Peyer's patch (tissue), 4 donors: ENCODE data around the gene LSM12. TPM values are rescaled to one million over a fixed set of nuclear protein-coding genes. Genes with fewer than 3 reads are reported as not detected.
"Not testable (repeated sequence)": the region's sequence is repeated elsewhere in the genome, so short reads cannot be mapped to it uniquely, and the experiment has no call there.

Experiments
- DNase-seq, 3 donors: peaks; one replicate each; pipeline ENCODE4 v3.0.0-alpha.2; 2017 to 2019
- H3K27ac ChIP-seq, 4 donors: fragments of 200-600 bp; sonication (generic); one replicate each; pipeline ENCODE4 v1.5.1; 2016 to 2019
- H3K27me3 ChIP-seq, 2 donors: fragments of 200-600 bp; sonication (generic); one replicate each; pipeline ENCODE4 v1.5.1; 2019
- H3K36me3 ChIP-seq, 3 donors: fragments of 200-600 bp; sonication (generic); one replicate each; pipeline ENCODE4 v1.5.1; 2016 to 2019
- H3K4me1 ChIP-seq, 4 donors: fragments of 200-600 bp; sonication (generic); one replicate each; pipeline ENCODE4 v1.5.1; 2016 to 2019
- H3K4me3 ChIP-seq, 4 donors: fragments of 200-600 bp; sonication (generic); 1 replicate in 3 of 4; 2 replicates in 1 of 4; pipeline ENCODE4 v1.5.1; 2016 to 2019; ENCODE audit warnings: mild to moderate bottlenecking in 1 of 4
- H3K9me3 ChIP-seq, 4 donors: fragments of 200-600 bp; sonication (generic); one replicate each; pipeline ENCODE4 v1.5.1; 2016 to 2019; ENCODE audit warnings: mild to moderate bottlenecking in 1 of 4
- POLR2A ChIP-seq, 2 donors: fragments of 450-650 bp; IDR thresholded peaks; one replicate each; pipeline ENCODE4 v1.5.1; 2017; ENCODE audit warnings: antibody characterized with exemption in 2 of 2, mild to moderate bottlenecking in 2 of 2, moderate library complexity in 2 of 2
- total RNA-seq, 4 donors: library from RNA; depleted of rRNA; stranded (reverse); fragments of >200 nt; gene quantifications; one replicate each; pipeline ENCODE4 v1.1.0, GENCODE V29; 2016
- TF ChIP-seq, protein P1 (sequence below), 6 experiments: fragments of 450-650 bp in 4 of 6; fragments of 200-600 bp in 2 of 6; sonication (generic) in 1 of 6; IDR thresholded peaks; one replicate each; pipeline ENCODE4 v1.5.1; 2017 to 2019; ENCODE audit warnings: antibody characterized with exemption in 6 of 6, mild to moderate bottlenecking in 3 of 6, moderate library complexity in 1 of 6

LSM12 gene
- total RNA-seq, 4 donors from 2014 or later: 10.7 to 28.4 (median 26.1) TPM

DNA sequence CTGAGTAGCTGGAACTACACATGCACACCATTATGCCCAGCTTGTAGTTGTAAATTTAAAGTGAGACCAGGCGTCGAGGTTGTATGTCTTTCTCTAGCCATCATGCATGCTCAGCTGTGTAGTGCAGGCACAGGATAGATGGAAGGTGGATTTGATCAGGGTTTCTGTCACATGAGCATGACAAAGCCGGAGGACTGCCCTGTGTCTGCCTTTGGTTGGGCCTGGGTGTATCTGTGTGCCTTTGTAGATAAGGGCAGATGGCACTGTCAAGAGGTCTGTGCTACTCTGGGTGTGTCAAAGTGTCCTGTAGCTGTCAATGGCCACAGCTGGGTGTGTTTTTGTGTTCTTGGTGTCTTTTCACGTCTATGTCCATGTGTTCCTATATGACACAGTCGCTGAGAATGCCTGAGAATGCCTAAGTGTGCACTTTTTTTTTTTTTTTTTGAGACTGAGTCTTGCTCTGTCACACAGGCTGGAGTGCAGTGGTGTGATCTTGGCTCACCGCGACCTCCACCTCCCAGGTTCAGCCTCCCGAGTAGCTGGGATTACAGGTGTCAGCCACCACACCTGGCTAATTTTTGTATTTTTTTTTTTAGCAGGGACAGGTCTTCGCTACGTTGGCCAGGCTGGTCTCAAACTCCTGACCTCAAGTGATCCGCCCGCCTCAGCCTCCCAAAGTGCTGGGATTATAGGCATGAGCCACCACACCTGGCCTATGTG lies 66.2 kb downstream of the LSM12 start:
- Histone ChIP-seq H3K27me3 (peaks cover 0 to 2% of the 10 kb centered on the region in 2 donors), H3K27ac (no peak overlapping the region), H3K4me3 (no peak overlapping the region), H3K36me3 (no peaks in the 10 kb centered on the region), H3K4me1 (peaks cover 0 to 15% (median 4%) of the 10 kb centered on the region in 4 donors), H3K9me3 (no peaks in the 10 kb centered on the region)
- TF ChIP-seq, protein P1, sequence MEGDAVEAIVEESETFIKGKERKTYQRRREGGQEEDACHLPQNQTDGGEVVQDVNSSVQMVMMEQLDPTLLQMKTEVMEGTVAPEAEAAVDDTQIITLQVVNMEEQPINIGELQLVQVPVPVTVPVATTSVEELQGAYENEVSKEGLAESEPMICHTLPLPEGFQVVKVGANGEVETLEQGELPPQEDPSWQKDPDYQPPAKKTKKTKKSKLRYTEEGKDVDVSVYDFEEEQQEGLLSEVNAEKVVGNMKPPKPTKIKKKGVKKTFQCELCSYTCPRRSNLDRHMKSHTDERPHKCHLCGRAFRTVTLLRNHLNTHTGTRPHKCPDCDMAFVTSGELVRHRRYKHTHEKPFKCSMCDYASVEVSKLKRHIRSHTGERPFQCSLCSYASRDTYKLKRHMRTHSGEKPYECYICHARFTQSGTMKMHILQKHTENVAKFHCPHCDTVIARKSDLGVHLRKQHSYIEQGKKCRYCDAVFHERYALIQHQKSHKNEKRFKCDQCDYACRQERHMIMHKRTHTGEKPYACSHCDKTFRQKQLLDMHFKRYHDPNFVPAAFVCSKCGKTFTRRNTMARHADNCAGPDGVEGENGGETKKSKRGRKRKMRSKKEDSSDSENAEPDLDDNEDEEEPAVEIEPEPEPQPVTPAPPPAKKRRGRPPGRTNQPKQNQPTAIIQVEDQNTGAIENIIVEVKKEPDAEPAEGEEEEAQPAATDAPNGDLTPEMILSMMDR (IDR thresholded peaks at IDR 0.05): no peak
- no peak for TF ChIP-seq POLR2A (IDR thresholded peaks at IDR 0.05)
- DNase-seq: no peak

DNA sequence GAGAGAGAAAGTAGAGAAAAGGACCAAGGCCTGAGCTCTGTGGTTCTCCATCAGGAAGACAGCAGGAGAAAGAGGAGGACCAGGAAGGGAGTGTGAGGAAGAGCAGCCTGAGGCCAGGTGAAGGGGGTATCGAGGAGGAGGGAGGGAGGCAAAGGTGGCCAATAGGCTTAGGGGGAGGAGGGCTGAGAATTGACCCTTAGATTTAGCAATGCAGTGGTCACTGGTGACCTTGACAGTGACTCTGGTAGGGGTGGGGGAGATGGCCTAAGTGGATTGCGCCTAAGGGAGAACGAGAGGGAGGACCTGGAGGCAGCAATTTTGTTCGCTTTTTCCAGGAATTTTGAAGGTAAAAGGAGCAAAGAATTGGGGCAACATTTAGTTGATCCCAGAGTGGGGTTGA lies 67.4 kb downstream of the LSM12 start:
- Histone ChIP-seq H3K27ac (no peak overlapping the region), H3K9me3 (no peaks in the 10 kb centered on the region), H3K4me1 (peaks cover 0 to 10% (median 0%) of the 10 kb centered on the region in 4 donors), H3K36me3 (no peaks in the 10 kb centered on the region), H3K4me3 (no peak overlapping the region), H3K27me3 (peaks cover 0 to 3% of the 10 kb centered on the region in 2 donors)
- DNase-seq: no peak
- TF ChIP-seq POLR2A (IDR thresholded peaks at IDR 0.05): no peak
- TF ChIP-seq, protein P1 (IDR thresholded peaks at IDR 0.05): no peak

DNA sequence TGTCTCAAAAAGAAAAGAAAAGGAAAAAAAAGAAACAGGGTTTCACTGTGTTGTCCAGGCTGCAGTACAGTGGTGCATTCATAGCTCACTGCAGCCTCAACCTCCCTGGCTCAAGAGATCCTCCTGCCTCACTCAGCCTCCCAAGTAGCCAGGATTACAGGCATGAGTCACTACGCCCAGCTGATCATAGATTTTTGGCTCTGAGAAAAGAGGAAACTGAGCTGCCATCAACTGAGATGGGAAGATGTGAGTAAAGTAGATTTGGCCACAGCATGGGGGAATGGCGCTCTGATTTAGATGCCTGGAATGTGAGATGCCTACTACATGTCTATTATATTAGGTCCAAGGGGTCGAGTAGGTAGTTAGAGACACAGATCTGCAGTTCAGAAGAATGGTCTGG lies 67.9 kb downstream of the LSM12 start:
- H3K36me3 ChIP-seq: no peaks in the 10 kb centered on the region
- H3K4me1 ChIP-seq: peaks cover 0 to 7% (median 0%) of the 10 kb centered on the region in 4 donors
- TF ChIP-seq POLR2A (IDR thresholded peaks at IDR 0.05): no peak
- TF ChIP-seq, protein P1 (IDR thresholded peaks at IDR 0.05): no peak
- no peak for DNase-seq
- no peaks in the 10 kb centered on the region for H3K9me3 ChIP-seq
- H3K27ac ChIP-seq: no peak overlapping the region
- peaks cover 0 to 6% of the 10 kb centered on the region in 2 donors for H3K27me3 ChIP-seq
- H3K4me3 ChIP-seq: no peak overlapping the region

DNA sequence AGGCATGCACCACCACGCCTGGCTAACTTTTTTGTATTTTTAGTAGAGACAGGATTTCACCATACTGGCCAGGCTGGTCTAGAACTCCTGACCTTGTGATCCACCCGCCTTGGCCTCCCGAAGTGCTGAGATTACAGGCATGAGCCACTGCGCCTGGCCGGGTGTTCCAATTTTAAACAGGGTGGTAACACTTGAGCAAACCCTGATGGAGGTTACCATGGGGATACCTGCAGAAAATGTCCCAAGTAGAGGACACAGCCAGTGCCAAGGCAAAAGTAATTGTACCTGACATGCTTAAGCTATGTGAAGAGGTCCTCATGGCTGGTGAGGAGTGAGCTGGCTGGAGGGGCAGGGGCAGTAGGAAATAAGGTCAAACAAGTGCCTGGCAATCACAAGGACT lies 69.3 kb downstream of the LSM12 start:
- H3K36me3 ChIP-seq, H3K27ac ChIP-seq, H3K4me1 ChIP-seq, H3K4me3 ChIP-seq, H3K27me3 ChIP-seq, DNase-seq, H3K9me3 ChIP-seq: not testable (repeated sequence)

DNA sequence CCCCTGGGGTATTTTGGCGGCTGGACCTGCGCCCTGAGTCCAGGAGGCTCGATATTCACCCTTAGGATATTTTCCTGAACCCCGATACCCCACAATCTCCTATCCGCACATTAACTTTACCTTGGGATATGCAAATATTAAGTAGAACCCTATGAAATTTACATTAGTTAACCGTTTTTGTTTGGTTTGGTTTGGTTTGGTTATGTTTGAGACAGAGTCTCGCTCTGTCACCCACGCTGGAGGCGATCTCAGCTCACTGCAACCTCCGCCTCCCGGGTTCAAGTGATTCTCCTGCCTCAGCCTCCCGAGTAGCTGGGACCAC lies 71.4 kb downstream of the LSM12 start:
- Histone ChIP-seq H3K27me3 (peaks cover 0 to 6% of the 10 kb centered on the region in 2 donors), H3K9me3 (no peaks in the 10 kb centered on the region), H3K36me3 (no peaks in the 10 kb centered on the region), H3K27ac (no peak overlapping the region), H3K4me3 (peak overlapping the region in 2 of 4 donors; percentile 26 to 44), H3K4me1 (peaks cover 0 to 7% (median 0%) of the 10 kb centered on the region in 4 donors)
- TF ChIP-seq POLR2A (IDR thresholded peaks at IDR 0.05): no peak
- TF ChIP-seq, protein P1 (IDR thresholded peaks at IDR 0.05): no peak
- no peak for DNase-seq

DNA sequence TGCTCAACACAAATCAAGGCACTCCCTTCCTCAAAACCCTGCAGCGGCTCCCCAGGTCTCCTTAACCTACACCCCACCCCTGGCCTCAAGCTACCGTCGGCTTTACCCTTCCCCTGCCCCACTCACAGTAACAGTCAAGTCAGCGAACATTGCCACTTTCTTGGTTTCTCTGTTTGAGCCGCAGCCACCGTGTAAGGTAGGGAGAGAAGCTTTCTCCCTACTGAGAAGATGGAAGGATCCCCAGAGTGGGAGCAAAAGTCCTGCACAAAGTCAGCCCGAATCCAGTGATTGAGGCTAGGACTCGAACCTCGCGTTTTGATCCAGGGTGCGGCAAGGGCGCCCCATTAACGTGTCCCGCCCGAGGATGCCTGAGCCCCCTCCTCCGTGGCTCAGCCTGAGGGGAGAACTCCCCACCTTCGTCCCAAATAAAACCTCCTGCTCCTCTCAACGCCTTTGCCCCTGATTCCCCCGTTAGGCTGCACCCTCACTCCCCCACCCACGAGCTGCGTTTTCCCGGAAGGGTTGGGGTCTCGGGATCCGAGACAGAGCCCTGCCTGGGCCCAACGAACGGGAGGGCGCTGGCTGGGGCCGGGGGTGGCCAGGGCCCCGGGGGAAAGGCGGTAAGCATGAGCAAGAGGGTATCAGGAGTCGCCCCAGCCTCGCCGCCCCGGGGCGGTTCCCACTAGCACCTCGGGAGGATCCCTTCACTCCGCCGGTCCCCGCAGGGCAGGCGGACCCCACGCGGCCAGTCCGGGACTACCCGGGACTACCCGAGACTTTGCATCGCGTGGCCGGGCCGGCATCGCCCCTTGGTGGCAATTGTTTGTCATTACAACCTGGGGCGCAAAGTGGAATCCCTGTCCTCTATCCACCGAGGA lies 72.0 kb downstream of the LSM12 start:
- Histone ChIP-seq H3K4me3 (peak overlapping the region in 3 of 4 donors; percentile 26 to 44 (median 32)), H3K36me3 (no peaks in the 10 kb centered on the region), H3K4me1 (peaks cover 0 to 7% (median 0%) of the 10 kb centered on the region in 4 donors), H3K27me3 (peaks cover 0 to 6% of the 10 kb centered on the region in 2 donors), H3K9me3 (no peaks in the 10 kb centered on the region), H3K27ac (no peak overlapping the region)
- TF ChIP-seq, protein P1 (IDR thresholded peaks at IDR 0.05): peak; percentile 47 to 87 (median 76)
- no peak for TF ChIP-seq POLR2A (IDR thresholded peaks at IDR 0.05)
- DNase-seq: peak; percentile 25 to 76 (median 74)
